ENCODE results near the gene PRKRA. TPM values are rescaled to one million over a fixed set of nuclear protein-coding genes. Genes with fewer than 3 reads are reported as not detected.

PRKRA gene
- total and polyA plus RNA-seq, 2 of the 8 experiments (the other 6 are each of a cell fraction or from before 2014, with no cell fraction given) = 25.4 to 60.4 TPM

GRCh38 chr2:178455947-178456346, 5.0 kb upstream of the PRKRA start:
- no peak overlapping the region for H2AFZ ChIP-seq (ENCODE audit: low read length)
- ChIA-PET POLR2A (ENCODE audit: partially characterized antibody) (interaction anchor here (0.6 to 1.2 kb wide), 2 partner anchors 24 to 64 kb away, joined by 3 read pairs; no protein-coding TSS in a partner anchor), CTCF (ENCODE audit: partially characterized antibody) (interaction anchor here (1.5 kb wide), 1 partner anchor 66 kb away, joined by 4 read pairs; no protein-coding TSS in a partner anchor)
- DNase-seq (ENCODE audit: low read depth in 1 of 2, low spot score in 2 of 2) (no peak), FAIRE-seq (no peak)
- H3K4me2 ChIP-seq (ENCODE audit: insufficient read depth in 1 of 2, low read depth in 2 of 2, low read length in 2 of 2) = no peak overlapping the region
- no peak overlapping the region for H2BK12ac ChIP-seq (ENCODE audit: low read depth, low read length)
- H3K36me3 ChIP-seq (ENCODE audit: control insufficient read depth in 2 of 4, insufficient read depth in 4 of 4, low read length in 3 of 4) = no peaks in the 10 kb centered on the region
- H2BK120ac ChIP-seq (replicated peaks; ENCODE audit: low read depth, low read length) = no peak overlapping the region
- WGBS, 2 experiments (ENCODE audit: extremely low coverage in 1 of 2, insufficient coverage in 1 of 2, insufficient read length in 1 of 2, insufficient replicate concordance in 2 of 2, low coverage in 1 of 2, low lambda C conversion rate in 2 of 2, missing lambda C conversion rate in 1 of 2) = 97% methylated on average over 5 of the region's 5 CpGs; no CpG with 5 or more reads in 1 of the 2 experiments
- no peak overlapping the region for H2BK20ac ChIP-seq (ENCODE audit: low read length)
- no peaks in the 10 kb centered on the region; a peak in 2 of 7 replicates for H3K4me1 ChIP-seq (replicated peaks in 1 of 4; ENCODE audit: control insufficient read depth in 3 of 4, insufficient read depth in 4 of 4, low read length in 3 of 4)
- no peak overlapping the region for H3K18ac ChIP-seq (ENCODE audit: extremely low read depth, low read length)
- no peaks in the 10 kb centered on the region for H3K27me3 ChIP-seq (replicated peaks in 1 of 4; ENCODE audit: control insufficient read depth in 3 of 4, extremely low read depth in 1 of 4, insufficient read depth in 3 of 4, low read length in 3 of 4)
- no peak overlapping the region for H3K27ac ChIP-seq (ENCODE audit: low read depth, low read length)
- no peak overlapping the region for H4K5ac ChIP-seq (ENCODE audit: insufficient read length, low read depth, low read length)
- H3K23ac ChIP-seq (ENCODE audit: insufficient read length) = no peak overlapping the region
- H3K4ac ChIP-seq (replicated peaks; ENCODE audit: insufficient read length, low read depth, low read length) = no peak overlapping the region
- no peaks in the 10 kb centered on the region for H4K20me1 ChIP-seq (replicated peaks in 1 of 2; ENCODE audit: control insufficient read depth in 1 of 2, insufficient read depth in 2 of 2, low read length in 2 of 2)
- H3K23me2 ChIP-seq (ENCODE audit: low read depth, low read length) = no peaks in the 10 kb centered on the region; the same call in 1 of the 2 replicates
- H3K9ac ChIP-seq (replicated peaks in 1 of 4; ENCODE audit: extremely low read depth in 1 of 4, low read depth in 3 of 4, low read length in 3 of 4) = no peak overlapping the region
- no peak for TF ChIP-seq MAX (IDR thresholded peaks at IDR 0.05)
- no peak for TF ChIP-seq SP4 (IDR thresholded peaks at IDR 0.05; ENCODE audit: low read length)
- TF ChIP-seq SAP30 (IDR thresholded peaks at IDR 0.05; ENCODE audit: insufficient read depth, insufficient replicate concordance, low read length) = no peak
- no peak for TF ChIP-seq SUZ12 (IDR thresholded peaks at IDR 0.05; ENCODE audit: low read length)
- no peak for TF ChIP-seq EP300 (IDR thresholded peaks at IDR 0.05; ENCODE audit: borderline replicate concordance in 1 of 2, low read depth in 2 of 2, low read length in 2 of 2)
- no peak overlapping the region for H3K56ac ChIP-seq (replicated peaks; ENCODE audit: insufficient read length, low read depth, low read length)
- H3K79me1 ChIP-seq (ENCODE audit: low read depth, low read length) = no peaks in the 10 kb centered on the region
- no peak overlapping the region for H4K8ac ChIP-seq (ENCODE audit: extremely low read depth, insufficient read depth, low read length)
- H2BK15ac ChIP-seq (ENCODE audit: low read length) = no peak overlapping the region
- H3K4me3 ChIP-seq (ENCODE audit: extremely low read depth in 1 of 4, insufficient read depth in 2 of 4, low read depth in 3 of 4, low read length in 4 of 4) = no peak overlapping the region
- H4K91ac ChIP-seq (replicated peaks; ENCODE audit: insufficient read length, low read length) = no peak overlapping the region
- no peak overlapping the region for H2BK5ac ChIP-seq (ENCODE audit: low read depth, low read length)
- no peaks in the 10 kb centered on the region for H3K79me2 ChIP-seq (ENCODE audit: control insufficient read depth in 1 of 2, insufficient read depth in 2 of 2, low read length in 2 of 2)
- no peak overlapping the region for H3K14ac ChIP-seq (ENCODE audit: insufficient read length)
- no peak overlapping the region for H2AK5ac ChIP-seq (ENCODE audit: low read depth, low read length)
- H3K9me3 ChIP-seq (ENCODE audit: insufficient read depth in 2 of 2, low read depth in 1 of 2, low read length in 1 of 2) = no peaks in the 10 kb centered on the region

Measured in H1 (cell line).